Activated CD4-positive, CD25-positive, alpha-beta regulatory T cell treated with anti-CD3 and anti-CD28 coated beads, Interleukin-2, amount 50 U/mL, for 24 hours (primary cell): Measurements from ENCODE around the gene COPZ1.
"Not testable (repeated sequence)": the region's sequence is repeated elsewhere in the genome, so short reads cannot be mapped to it uniquely, and the experiment has no call there.

ENCODE experiments used
- ATAC-seq, 2 donors: fragments of 150-1000 bp; cut with Tn5 transposase; one replicate each; pipeline ENCODE4 v1.10.0; 2021; ENCODE audit warnings: mild to moderate bottlenecking in 1 of 2, moderate library complexity in 1 of 2

The COPZ1 gene

GRCh38 chr12:54337280-54337842, 12.4 kb downstream of the COPZ1 start:
- no peak for ATAC-seq

GRCh38 chr12:54337854-54338650, 13.1 kb downstream of the COPZ1 start:
- no peak for ATAC-seq

GRCh38 chr12:54338698-54339296, 13.9 kb downstream of the COPZ1 start:
- no peak for ATAC-seq

GRCh38 chr12:54340846-54341245, 15.9 kb downstream of the COPZ1 start:
- ATAC-seq = no peak

- ATAC-seq = no peak
Observed at GRCh38 chr12:54341378-54342300, 16.7 kb downstream of the COPZ1 start.

- ATAC-seq = no peak
Observed at GRCh38 chr12:54349036-54349435, 24.1 kb downstream of the COPZ1 start.

- no peak for ATAC-seq
Observed at GRCh38 chr12:54349679-54350078, 24.7 kb downstream of the COPZ1 start.

- ATAC-seq = no peak
Observed at GRCh38 chr12:54350743-54351142, 25.8 kb downstream of the COPZ1 start.

- no peak for ATAC-seq
Observed at GRCh38 chr12:54351341-54351740, 26.4 kb downstream of the COPZ1 start.

- peak; percentile 71 to 76 for ATAC-seq
Observed at GRCh38 chr12:54352022-54352531, 27.1 kb downstream of the COPZ1 start.

- ATAC-seq = no peak
Observed at GRCh38 chr12:54352891-54353874, 28.3 kb downstream of the COPZ1 start.

- ATAC-seq = not testable (repeated sequence)
Observed at GRCh38 chr12:54354271-54354670, 29.3 kb downstream of the COPZ1 start.

- ATAC-seq = no peak
Observed at GRCh38 chr12:54355104-54355815, 30.3 kb downstream of the COPZ1 start.

- no peak for ATAC-seq
Observed at GRCh38 chr12:54356228-54356627, 31.3 kb downstream of the COPZ1 start.

GRCh38 chr12:54356951-54357356, 32.0 kb downstream of the COPZ1 start:
- no peak for ATAC-seq

- no peak for ATAC-seq
Observed at GRCh38 chr12:54357506-54358190, 32.7 kb downstream of the COPZ1 start.

- ATAC-seq = no peak
Observed at GRCh38 chr12:54358191-54358944, 33.4 kb downstream of the COPZ1 start.

GRCh38 chr12:54358945-54359761, 34.2 kb downstream of the COPZ1 start:
- ATAC-seq = peak; percentile 95 to 97
